HEK293T (cell line): ENCODE results near the gene WDR27.

ENCODE experiments used
- BHLHE40 ChIP-seq: fragments of 450-650 bp; IDR thresholded peaks from 2 replicates; pipeline ENCODE4 v1.6.1; 2016; ENCODE audit warnings: mild to moderate bottlenecking, moderate library complexity, borderline replicate concordance
- CTBP1 ChIP-seq: fragments of 450-650 bp; IDR thresholded peaks from 2 replicates; pipeline ENCODE4 v1.6.1; 2016; ENCODE audit warnings: borderline replicate concordance
- ELF4 ChIP-seq: fragments of 450-650 bp; IDR thresholded peaks from 2 replicates; pipeline ENCODE4 v1.6.1; 2017; ENCODE audit warnings: antibody characterized with exemption
- SP1 ChIP-seq: fragments of 450-650 bp; IDR thresholded peaks from 2 replicates; pipeline ENCODE4 v1.6.1; 2017
- SUZ12 ChIP-seq: fragments of 450-650 bp; IDR thresholded peaks from 2 replicates; pipeline ENCODE4 v1.6.1; 2016; ENCODE audit warnings: mild to moderate bottlenecking

DNA sequence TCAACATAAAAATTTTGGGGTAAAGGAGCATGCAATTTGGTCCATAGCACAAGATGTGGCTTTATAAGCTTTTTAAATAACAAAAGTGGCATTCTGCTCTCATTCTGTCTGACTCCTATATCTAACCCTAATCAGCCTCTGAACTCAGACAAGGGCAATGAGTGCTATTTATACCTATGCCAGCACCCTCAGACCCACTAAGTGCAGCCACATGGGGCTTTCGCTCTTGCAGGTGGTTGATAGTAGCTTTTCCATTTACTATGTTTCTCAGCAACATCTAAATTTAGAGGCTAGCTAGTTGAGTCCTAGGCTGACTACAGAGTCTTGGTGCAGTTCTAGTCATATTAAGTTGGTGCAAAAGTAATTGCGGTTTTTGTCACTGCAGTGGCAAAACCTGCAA is 231.0 kb downstream of the WDR27 start:
- TF ChIP-seq CTBP1 (no peak), SUZ12 (no peak), ELF4 (no peak; the same call in 1 of the 2 replicates), BHLHE40 (no peak), SP1 (no peak)
